Measurements from ENCODE around the gene ZSCAN5B. TPM values are rescaled to one million over a fixed set of nuclear protein-coding genes. Genes with fewer than 3 reads are reported as not detected.
"Not testable (repeated sequence)": the region's sequence is repeated elsewhere in the genome, so short reads cannot be mapped to it uniquely, and the experiment has no call there.

The ZSCAN5B gene, protein sequence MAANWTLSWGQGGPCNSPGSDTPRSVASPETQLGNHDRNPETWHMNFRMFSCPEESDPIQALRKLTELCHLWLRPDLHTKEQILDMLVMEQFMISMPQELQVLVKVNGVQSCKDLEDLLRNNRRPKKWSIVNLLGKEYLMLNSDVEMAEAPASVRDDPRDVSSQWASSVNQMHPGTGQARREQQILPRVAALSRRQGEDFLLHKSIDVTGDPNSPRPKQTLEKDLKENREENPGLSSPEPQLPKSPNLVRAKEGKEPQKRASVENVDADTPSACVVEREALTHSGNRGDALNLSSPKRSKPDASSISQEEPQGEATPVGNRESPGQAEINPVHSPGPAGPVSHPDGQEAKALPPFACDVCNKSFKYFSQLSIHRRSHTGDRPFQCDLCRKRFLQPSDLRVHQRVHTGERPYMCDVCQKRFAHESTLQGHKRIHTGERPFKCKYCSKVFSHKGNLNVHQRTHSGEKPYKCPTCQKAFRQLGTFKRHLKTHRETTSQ
- not detected for total RNA-seq
- long read RNA-seq = 0 reads

DNA sequence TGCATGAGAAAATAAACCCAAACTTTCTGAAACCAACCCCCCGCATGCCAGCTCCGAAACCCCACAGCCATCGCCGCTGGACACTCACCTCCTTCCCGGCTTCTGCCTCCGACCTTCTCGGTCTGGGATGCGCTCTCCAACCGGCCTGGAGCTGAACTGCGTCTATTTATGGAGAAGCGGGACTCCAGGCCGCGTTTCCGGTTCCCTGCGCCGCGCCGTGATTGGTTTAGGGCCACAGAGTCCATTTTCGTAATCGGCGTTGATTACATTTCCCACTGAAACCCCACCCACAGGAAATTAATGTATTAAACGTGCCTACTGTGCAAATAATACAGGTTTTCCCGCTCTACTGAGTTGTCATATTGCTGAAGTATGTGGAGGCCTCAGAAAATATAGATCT is at the start of gene ZSCAN5B:
ZSCAN5B (minus strand) TSS at position 138 of the 400 bp plus-strand sequence. CDS start 4,731 bp downstream, outside the sequence.
- H3K27ac ChIP-seq; H3K4me3 ChIP-seq; ATAC-seq; intact Hi-C loops (cut with DNase I); H3K9me3 ChIP-seq; DNase-seq; H3K36me3 ChIP-seq; H3K27me3 ChIP-seq: not testable (repeated sequence)
- 89% methylated on average over 14 of the region's 23 CpGs for WGBS (ENCODE audit: insufficient coverage, low coverage, low lambda C conversion rate, missing lambda C conversion rate)
- peaks cover 0 to 13% (median 0%) of the 10 kb centered on the region in 4 donors for H3K4me1 ChIP-seq

DNA sequence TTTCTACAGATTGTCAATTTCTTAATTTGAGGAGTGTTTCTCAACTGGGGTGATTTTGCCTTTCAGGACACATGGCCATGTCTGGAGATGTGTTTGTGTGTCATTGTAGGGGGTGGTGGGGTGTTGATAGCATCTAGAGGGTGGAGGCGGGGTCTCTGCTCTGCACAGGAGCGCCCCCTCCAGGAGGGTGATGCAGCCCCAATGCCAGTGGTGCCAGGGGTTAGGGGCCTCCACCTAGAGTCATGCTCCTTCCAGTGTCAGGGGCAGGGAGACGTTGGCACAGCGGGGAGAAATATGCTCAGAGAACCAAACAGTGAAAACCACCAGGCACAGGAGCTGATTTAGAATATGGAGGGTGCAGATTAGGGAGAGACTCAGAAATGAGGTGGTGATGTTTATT is 48.2 kb upstream of the ZSCAN5B start:
- H3K4me1 ChIP-seq; H3K27ac ChIP-seq; DNase-seq; intact Hi-C loops (cut with DNase I); H3K4me3 ChIP-seq; H3K9me3 ChIP-seq; H3K36me3 ChIP-seq; H3K27me3 ChIP-seq; ATAC-seq: not testable (repeated sequence)
- 79% methylated on average over 4 of the region's 4 CpGs for WGBS (ENCODE audit: insufficient coverage, low coverage, low lambda C conversion rate, missing lambda C conversion rate)

DNA sequence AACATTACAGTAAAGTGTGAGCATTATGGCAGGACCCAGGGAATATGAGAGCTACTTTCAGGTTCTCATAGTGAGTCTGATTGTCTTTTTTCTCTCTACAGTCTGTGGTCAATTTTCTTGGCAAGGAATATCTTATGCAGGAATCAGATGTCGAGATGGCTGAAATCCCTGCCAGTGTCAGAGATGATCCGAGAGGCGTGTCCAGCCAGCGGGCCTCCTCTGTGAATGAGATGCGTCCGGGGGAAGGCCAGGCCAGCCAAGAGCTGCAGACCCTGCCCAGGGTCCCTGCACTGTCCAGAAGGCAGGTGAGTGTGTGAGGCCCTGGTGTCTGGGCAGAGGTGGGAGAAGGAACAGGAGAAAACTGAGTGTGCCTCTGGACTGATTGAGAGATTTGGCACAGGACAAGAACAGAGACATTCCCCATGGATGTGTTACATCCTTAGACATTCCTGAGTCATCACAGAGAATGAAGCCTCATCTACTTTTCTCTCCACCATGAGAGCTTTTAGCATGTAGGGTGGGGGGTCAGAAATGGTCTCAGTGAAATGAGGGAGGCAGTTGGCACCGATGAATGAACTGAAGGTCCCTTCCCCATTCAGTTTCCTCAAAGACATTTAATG is 47.6 kb upstream of the ZSCAN5B start:
- H3K27me3 ChIP-seq = no peaks in the 10 kb centered on the region
- intact Hi-C loops (cut with DNase I) = no loop called here
- no peaks in the 10 kb centered on the region for H3K36me3 ChIP-seq
- ATAC-seq (no peak), DNase-seq (no peak)
- no peak for TF ChIP-seq POLR2A (IDR thresholded peaks at IDR 0.05)
- TF ChIP-seq, protein P1, sequence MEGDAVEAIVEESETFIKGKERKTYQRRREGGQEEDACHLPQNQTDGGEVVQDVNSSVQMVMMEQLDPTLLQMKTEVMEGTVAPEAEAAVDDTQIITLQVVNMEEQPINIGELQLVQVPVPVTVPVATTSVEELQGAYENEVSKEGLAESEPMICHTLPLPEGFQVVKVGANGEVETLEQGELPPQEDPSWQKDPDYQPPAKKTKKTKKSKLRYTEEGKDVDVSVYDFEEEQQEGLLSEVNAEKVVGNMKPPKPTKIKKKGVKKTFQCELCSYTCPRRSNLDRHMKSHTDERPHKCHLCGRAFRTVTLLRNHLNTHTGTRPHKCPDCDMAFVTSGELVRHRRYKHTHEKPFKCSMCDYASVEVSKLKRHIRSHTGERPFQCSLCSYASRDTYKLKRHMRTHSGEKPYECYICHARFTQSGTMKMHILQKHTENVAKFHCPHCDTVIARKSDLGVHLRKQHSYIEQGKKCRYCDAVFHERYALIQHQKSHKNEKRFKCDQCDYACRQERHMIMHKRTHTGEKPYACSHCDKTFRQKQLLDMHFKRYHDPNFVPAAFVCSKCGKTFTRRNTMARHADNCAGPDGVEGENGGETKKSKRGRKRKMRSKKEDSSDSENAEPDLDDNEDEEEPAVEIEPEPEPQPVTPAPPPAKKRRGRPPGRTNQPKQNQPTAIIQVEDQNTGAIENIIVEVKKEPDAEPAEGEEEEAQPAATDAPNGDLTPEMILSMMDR (IDR thresholded peaks at IDR 0.05) = no peak
- 96% methylated on average over 7 of the region's 7 CpGs for WGBS (ENCODE audit: insufficient coverage, low coverage, low lambda C conversion rate, missing lambda C conversion rate)
- no peaks in the 10 kb centered on the region for H3K9me3 ChIP-seq
- H3K27ac ChIP-seq = no peak overlapping the region
- no peak overlapping the region for H3K4me3 ChIP-seq
- H3K4me1 ChIP-seq = no peaks in the 10 kb centered on the region

DNA sequence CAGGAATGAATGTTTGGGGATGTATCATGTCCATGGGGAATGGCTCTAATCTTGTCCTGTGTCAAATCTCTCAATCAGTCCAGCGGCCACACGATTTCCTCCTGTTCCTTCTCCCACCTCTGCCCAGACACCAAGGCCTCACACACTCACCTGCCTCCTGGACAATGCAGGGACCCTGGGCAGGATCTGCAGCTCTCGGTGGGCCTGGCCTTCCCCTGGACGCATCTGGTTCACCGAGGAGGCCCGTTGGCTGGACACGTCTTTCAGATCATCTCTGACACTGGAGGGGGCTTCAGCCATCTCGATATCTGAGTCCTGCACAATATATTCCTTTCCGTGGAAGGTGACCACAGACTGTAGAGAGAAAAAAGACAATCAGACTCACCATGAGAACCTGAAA is 25.9 kb upstream of the ZSCAN5B start:
- H3K27me3 ChIP-seq = no peaks in the 10 kb centered on the region
- no peak for ATAC-seq
- H3K9me3 ChIP-seq = no peaks in the 10 kb centered on the region
- intact Hi-C loops (cut with DNase I) = no loop called here
- TF ChIP-seq, protein P1 (IDR thresholded peaks at IDR 0.05) = no peak
- TF ChIP-seq POLR2A (IDR thresholded peaks at IDR 0.05) = no peak
- DNase-seq = no peak
- no peaks in the 10 kb centered on the region for H3K4me1 ChIP-seq
- no peak overlapping the region for H3K27ac ChIP-seq
- H3K4me3 ChIP-seq = no peak overlapping the region
- no peaks in the 10 kb centered on the region for H3K36me3 ChIP-seq
- WGBS (ENCODE audit: insufficient coverage, low coverage, low lambda C conversion rate, missing lambda C conversion rate) = 81% methylated on average over 6 of the region's 9 CpGs

DNA sequence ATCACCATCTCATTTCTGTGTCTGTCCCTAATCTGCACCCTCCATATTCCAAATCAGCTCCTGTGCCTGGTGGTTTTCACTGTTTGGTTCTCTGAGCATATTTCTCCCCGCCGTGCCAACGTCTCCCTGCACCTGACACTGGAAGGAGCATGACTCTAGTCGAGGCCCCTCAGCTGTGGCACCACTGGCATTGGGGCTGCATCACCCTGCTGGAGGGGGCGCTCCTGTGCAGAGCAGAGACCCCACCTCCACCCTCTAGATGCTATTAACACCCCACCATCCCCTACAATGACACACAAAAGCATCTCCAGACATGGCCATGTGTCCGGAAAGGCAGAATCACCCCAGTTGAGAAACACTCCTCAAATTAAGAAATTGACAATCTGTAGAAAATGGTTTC is 25.3 kb upstream of the ZSCAN5B start:
- Histone ChIP-seq H3K27ac (no peak overlapping the region), H3K27me3 (no peaks in the 10 kb centered on the region), H3K4me3 (no peak overlapping the region), H3K4me1 (no peaks in the 10 kb centered on the region), H3K36me3 (no peaks in the 10 kb centered on the region), H3K9me3 (no peaks in the 10 kb centered on the region)
- 73% methylated on average over 6 of the region's 6 CpGs for WGBS (ENCODE audit: insufficient coverage, low coverage, low lambda C conversion rate, missing lambda C conversion rate)
- intact Hi-C loops (cut with DNase I) = no loop called here
- TF ChIP-seq POLR2A (IDR thresholded peaks at IDR 0.05) = no peak
- TF ChIP-seq, protein P1 (IDR thresholded peaks at IDR 0.05) = no peak
- DNase-seq = no peak
- ATAC-seq = no peak

All from right lobe of liver (tissue), 6 donors.